Gastrocnemius medialis (tissue), 4 donors: ENCODE results near the gene BCL2L12.

Source experiments
- CTCF ChIP-seq, 5 experiments: fragments of 450-650 bp in 3 of 5; fragments of 200-600 bp in 2 of 5; sonication (generic) in 2 of 5; IDR thresholded peaks in 4 of 5; conservative IDR thresholded peaks in 1 of 5; 1 replicate in 4 of 5; 2 replicates in 1 of 5; pipeline ENCODE4 v1.5.1; 2016 to 2019; ENCODE audit warnings: antibody characterized with exemption in 5 of 5, mild to moderate bottlenecking in 3 of 5, moderate library complexity in 3 of 5
- POLR2A ChIP-seq, 2 donors: fragments of 450-650 bp; IDR thresholded peaks; one replicate each; pipeline ENCODE4 v1.6.1; 2017; ENCODE audit warnings: antibody characterized with exemption in 2 of 2, mild to moderate bottlenecking in 2 of 2, moderate library complexity in 2 of 2

DNA sequence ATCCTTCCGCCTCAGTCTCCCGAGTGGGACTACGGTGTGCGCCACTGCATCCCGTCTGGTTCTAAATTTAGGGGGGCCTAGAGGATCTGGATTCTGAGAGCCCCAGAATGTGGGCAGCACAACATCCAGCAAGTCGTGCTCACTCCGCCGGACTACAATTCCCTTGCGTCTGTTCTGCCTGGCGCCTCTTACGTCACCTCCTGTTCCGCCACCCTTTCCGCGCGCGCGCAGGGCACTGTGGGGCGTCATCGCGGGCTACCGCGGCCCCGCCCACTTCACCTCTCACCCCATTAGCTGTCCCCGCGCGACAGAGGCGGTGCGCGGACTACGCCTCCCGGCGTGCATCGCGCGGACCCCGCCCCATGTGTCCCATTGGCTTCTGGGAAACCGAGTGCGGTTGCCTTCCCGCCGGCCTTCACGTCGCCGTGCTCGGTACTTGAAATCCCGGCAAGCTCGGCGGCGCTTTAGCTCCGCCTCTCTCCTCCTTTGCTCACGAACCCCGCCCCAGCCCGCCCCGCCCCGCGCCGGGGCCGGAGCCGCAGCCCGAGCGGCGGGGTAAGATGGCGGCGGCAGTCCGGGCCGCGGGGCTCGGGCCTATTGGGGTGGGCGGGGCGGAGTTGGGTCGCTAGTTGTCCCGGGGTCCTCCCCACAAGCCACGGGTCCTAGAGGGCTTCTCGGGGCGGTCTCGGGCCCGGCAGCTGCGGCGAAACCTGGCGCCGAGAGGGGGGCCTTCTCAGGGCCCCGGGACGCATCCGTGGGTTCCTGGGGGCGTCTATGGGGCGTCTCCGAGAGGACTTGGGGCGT lies 23.8 kb upstream of the BCL2L12 start, which contains the start of gene SCAF1:
- TF ChIP-seq CTCF (IDR thresholded peaks at IDR 0.05 in 4 of 5, conservative IDR thresholded peaks at IDR 0.05 in 1 of 5) = peak in 1 of 5 experiments; percentile 11
- peak; percentile 92 to 97 for TF ChIP-seq POLR2A (IDR thresholded peaks at IDR 0.05)
